ENCODE results near the gene ZNF559. TPM values are rescaled to one million over a fixed set of nuclear protein-coding genes. Genes with fewer than 3 reads are reported as not detected.

The ZNF559 gene
- total and polyA plus RNA-seq, 2 of the 8 experiments (the other 6 are each of a cell fraction or from before 2014, with no cell fraction given): 10.2 to 17.6 TPM

- TF ChIP-seq CHD7 (IDR thresholded peaks at IDR 0.05; ENCODE audit: insufficient replicate concordance, low read length): no peak
- TF ChIP-seq EGR1 (IDR thresholded peaks at IDR 0.05; ENCODE audit: borderline replicate concordance, low read depth, low read length): no peak
- no peak for TF ChIP-seq EZH2 (IDR thresholded peaks at IDR 0.05; ENCODE audit: low read depth, low read length, severe bottlenecking)
- no peak for TF ChIP-seq EP300 (IDR thresholded peaks at IDR 0.05; ENCODE audit: borderline replicate concordance in 1 of 2, low read depth in 2 of 2, low read length in 2 of 2)
- no peak for TF ChIP-seq BCL11A (IDR thresholded peaks at IDR 0.05; ENCODE audit: low read depth in 2 of 2, low read length in 2 of 2)
- no peak for TF ChIP-seq SIX5 (IDR thresholded peaks at IDR 0.05; ENCODE audit: low read depth, low read length)
- no peak for TF ChIP-seq CBX8 (IDR thresholded peaks at IDR 0.05; ENCODE audit: borderline replicate concordance, low read depth, low read length)
- no peak for TF ChIP-seq CREB1 (IDR thresholded peaks at IDR 0.05)
- TF ChIP-seq SP1 (IDR thresholded peaks at IDR 0.05; ENCODE audit: low read depth, low read length): no peak
- TF ChIP-seq MAFK (IDR thresholded peaks at IDR 0.05; ENCODE audit: low read depth, low read length): no peak
- TF ChIP-seq JUND (IDR thresholded peaks at IDR 0.05; ENCODE audit: low read length): no peak
- TF ChIP-seq POU5F1 (IDR thresholded peaks at IDR 0.05; ENCODE audit: low read depth, low read length): no peak
Measured at GRCh38 chr19:9352505-9352904, 28.5 kb downstream of the ZNF559 start (continued).

All from H1 (cell line).